Testis (tissue), 3 donors: Measurements from ENCODE around the gene CMTM1. TPM values are rescaled to one million over a fixed set of nuclear protein-coding genes. Genes with fewer than 3 reads are reported as not detected.

ENCODE experiments used
- DNase-seq: peaks from one replicate; pipeline ENCODE4 v3.0.0-alpha.2; 2019
- H3K27ac ChIP-seq, 2 donors: fragments of 200-600 bp; sonication (generic); one replicate each; pipeline ENCODE4 v1.5.1; 2019
- H3K27me3 ChIP-seq: fragments of 200-600 bp; sonication (generic); one replicate; pipeline ENCODE4 v1.5.1; 2019
- H3K36me3 ChIP-seq: fragments of 200-600 bp; sonication (generic); one replicate; pipeline ENCODE4 v1.5.1; 2017; ENCODE audit warnings: low read depth; ENCODE audit errors: missing control alignments
- H3K4me1 ChIP-seq: fragments of 200-600 bp; sonication (generic); one replicate; pipeline ENCODE4 v1.5.1; 2019
- H3K4me3 ChIP-seq, 2 donors: fragments of 200-600 bp; sonication (generic); one replicate each; pipeline ENCODE4 v1.5.1; 2017 to 2019
- H3K9me3 ChIP-seq: fragments of 200-600 bp; sonication (generic); one replicate; pipeline ENCODE4 v1.5.1; 2017
- CTCF ChIP-seq, 3 experiments: fragments of 450-650 bp in 2 of 3; fragments of 200-600 bp in 1 of 3; sonication (generic) in 1 of 3; IDR thresholded peaks; one replicate each; pipeline ENCODE4 v1.5.1; 2016 to 2019; ENCODE audit warnings: antibody characterized with exemption in 3 of 3, mild to moderate bottlenecking in 2 of 3, moderate library complexity in 1 of 3
- POLR2A ChIP-seq: fragments of 450-650 bp; IDR thresholded peaks from one replicate; pipeline ENCODE4 v1.6.1; 2017; ENCODE audit warnings: antibody characterized with exemption, mild to moderate bottlenecking, moderate library complexity
- WGBS, 2 donors: methylation state at CpG; one replicate each; pipeline ENCODE4 v1.1.5; 2018; 5-methylcytosine and 5-hydroxymethylcytosine counted together
- intact Hi-C: fragments of 100-400 bp; cut with DNase I; formaldehyde crosslinking; loops from one replicate; pipeline ENCODE4 v1.15.1; 2023; ENCODE audit warnings: low total_unique reads
- polyA plus RNA-seq: library from polyadenylated mRNA; stranded (reverse); fragments of 350-450 nt; fragmentation: Illumina TruSeq; extraction: RNeasy Lipid Tissue Mini Kit (QIAGEN cat#74804); gene quantifications from one replicate; pipeline ENCODE4 v1.2.3, GENCODE V29; 2014; ENCODE audit warnings: low read depth, low replicate concordance; ENCODE audit not compliant: insufficient read depth
- total RNA-seq, 2 donors: library from RNA; depleted of rRNA; stranded (reverse); fragments of >200 nt; gene quantifications; one replicate each; pipeline ENCODE4 v1.2.3, GENCODE V29; 2016

CMTM1 gene
- total and polyA plus RNA-seq, 3 donors from 2014 or later: 24.0 to 103 (median 47.5) TPM

GRCh38 chr16:66568355-66568754, 2.1 kb downstream of the CMTM1 start:
- DNase-seq: no peak
- Histone ChIP-seq H3K4me3 (no peak overlapping the region), H3K9me3 (no peaks in the 10 kb centered on the region), H3K27me3 (no peaks in the 10 kb centered on the region), H3K27ac (no peak overlapping the region), H3K4me1 (no peaks in the 10 kb centered on the region), H3K36me3 (no peaks in the 10 kb centered on the region)
- TF ChIP-seq CTCF (IDR thresholded peaks at IDR 0.05) (no peak), POLR2A (no peak)
- intact Hi-C loops: no loop called here
- 75 to 78% methylated on average over 2 of the region's 2 CpGs for WGBS, 2 donors

GRCh38 chr16:66569131-66569530, 2.9 kb downstream of the CMTM1 start:
- Histone ChIP-seq H3K4me1 (no peaks in the 10 kb centered on the region), H3K36me3 (no peaks in the 10 kb centered on the region), H3K27me3 (no peaks in the 10 kb centered on the region), H3K4me3 (no peak overlapping the region), H3K27ac (no peak overlapping the region), H3K9me3 (no peaks in the 10 kb centered on the region)
- DNase-seq: no peak
- TF ChIP-seq CTCF (IDR thresholded peaks at IDR 0.05) (no peak), POLR2A (no peak)
- intact Hi-C loops: no loop called here
- WGBS, 2 donors: 86 to 94% methylated on average over 1 of the region's 1 CpG

GRCh38 chr16:66569827-66570405, 3.7 kb downstream of the CMTM1 start:
- H3K36me3 ChIP-seq: no peaks in the 10 kb centered on the region
- no peaks in the 10 kb centered on the region for H3K9me3 ChIP-seq
- no peaks in the 10 kb centered on the region for H3K4me1 ChIP-seq
- H3K4me3 ChIP-seq: no peak overlapping the region
- TF ChIP-seq POLR2A (no peak), CTCF (IDR thresholded peaks at IDR 0.05) (no peak)
- no peak overlapping the region for H3K27ac ChIP-seq
- no peaks in the 10 kb centered on the region for H3K27me3 ChIP-seq
- no peak for DNase-seq
- intact Hi-C loops: no loop called here
- WGBS, 2 donors: 47 to 50% methylated on average over 3 of the region's 3 CpGs

GRCh38 chr16:66572356-66572755, 6.1 kb downstream of the CMTM1 start:
- H3K4me3 ChIP-seq: no peak overlapping the region
- DNase-seq: no peak
- TF ChIP-seq CTCF (IDR thresholded peaks at IDR 0.05) (no peak), POLR2A (no peak)
- no peaks in the 10 kb centered on the region for H3K9me3 ChIP-seq
- intact Hi-C loops: no loop called here
- no peaks in the 10 kb centered on the region for H3K36me3 ChIP-seq
- WGBS, 2 donors: 68 to 83% methylated on average over 2 of the region's 2 CpGs
- no peaks in the 10 kb centered on the region for H3K27me3 ChIP-seq
- H3K4me1 ChIP-seq: no peaks in the 10 kb centered on the region
- H3K27ac ChIP-seq: no peak overlapping the region

- no peak for DNase-seq
- Histone ChIP-seq H3K4me3 (no peak overlapping the region), H3K4me1 (peaks cover 6% of the 10 kb centered on the region), H3K9me3 (no peaks in the 10 kb centered on the region), H3K27me3 (no peaks in the 10 kb centered on the region), H3K36me3 (no peaks in the 10 kb centered on the region), H3K27ac (no peak overlapping the region)
- 58 to 65% methylated on average over 1 of the region's 1 CpG for WGBS, 2 donors
- intact Hi-C loops: no loop called here
- TF ChIP-seq POLR2A (no peak), CTCF (IDR thresholded peaks at IDR 0.05) (no peak)
These were observed 7.8 kb downstream of the CMTM1 start for GRCh38 chr16:66574081-66574480.
